ENCODE data around the gene NUP62. TPM values are rescaled to one million over a fixed set of nuclear protein-coding genes. Genes with fewer than 3 reads are reported as not detected.

Gene NUP62
- total and polyA plus RNA-seq, 2 experiments from 2014 or later, result 43.3 to 71.3 TPM

- Histone ChIP-seq H3K36me3 (peaks cover under 1% of the 10 kb centered on the region), H3K4me3 (peak overlapping the region; percentile 23), H3K27me3 (no peaks in the 10 kb centered on the region), H3K9me3 (ENCODE audit: low read depth) (no peaks in the 10 kb centered on the region), H3K27ac (peak overlapping the region; percentile 14), H3K4me1 (ENCODE audit: low read depth) (peaks cover 11% of the 10 kb centered on the region)
- TF ChIP-seq, protein P1, sequence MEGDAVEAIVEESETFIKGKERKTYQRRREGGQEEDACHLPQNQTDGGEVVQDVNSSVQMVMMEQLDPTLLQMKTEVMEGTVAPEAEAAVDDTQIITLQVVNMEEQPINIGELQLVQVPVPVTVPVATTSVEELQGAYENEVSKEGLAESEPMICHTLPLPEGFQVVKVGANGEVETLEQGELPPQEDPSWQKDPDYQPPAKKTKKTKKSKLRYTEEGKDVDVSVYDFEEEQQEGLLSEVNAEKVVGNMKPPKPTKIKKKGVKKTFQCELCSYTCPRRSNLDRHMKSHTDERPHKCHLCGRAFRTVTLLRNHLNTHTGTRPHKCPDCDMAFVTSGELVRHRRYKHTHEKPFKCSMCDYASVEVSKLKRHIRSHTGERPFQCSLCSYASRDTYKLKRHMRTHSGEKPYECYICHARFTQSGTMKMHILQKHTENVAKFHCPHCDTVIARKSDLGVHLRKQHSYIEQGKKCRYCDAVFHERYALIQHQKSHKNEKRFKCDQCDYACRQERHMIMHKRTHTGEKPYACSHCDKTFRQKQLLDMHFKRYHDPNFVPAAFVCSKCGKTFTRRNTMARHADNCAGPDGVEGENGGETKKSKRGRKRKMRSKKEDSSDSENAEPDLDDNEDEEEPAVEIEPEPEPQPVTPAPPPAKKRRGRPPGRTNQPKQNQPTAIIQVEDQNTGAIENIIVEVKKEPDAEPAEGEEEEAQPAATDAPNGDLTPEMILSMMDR (IDR thresholded peaks at IDR 0.05; ENCODE audit: low read depth, low read length), result no peak
- DNase-seq (ENCODE audit: low read depth in 1 of 2, low spot score in 1 of 2), result no peak
These were observed 60.3 kb downstream of the NUP62 start for GRCh38 chr19:49869009-49869483.

GRCh38 chr19:49866933-49867782 is 62.1 kb downstream of the NUP62 start, which contains the start of gene PNKP:
Gene PNKP (minus strand): TSS chr19:49867576. CDS start chr19:49867204, 372 bp downstream.
- Histone ChIP-seq H3K9me3 (ENCODE audit: low read depth) (no peaks in the 10 kb centered on the region), H3K4me1 (ENCODE audit: low read depth) (peaks cover 18% of the 10 kb centered on the region), H3K27ac (peak within 1 kb of the TSS; percentile 56), H3K27me3 (no peaks in the 10 kb centered on the region), H3K4me3 (peak within 1 kb of the TSS; percentile 72), H3K36me3 (peaks cover 4% of the 10 kb centered on the region)
- TF ChIP-seq, protein P1 (IDR thresholded peaks at IDR 0.05; ENCODE audit: low read depth, low read length), result no peak
- peak; percentile 94 to 96 for DNase-seq (ENCODE audit: low read depth in 1 of 2, low spot score in 1 of 2)

- Histone ChIP-seq H3K4me1 (ENCODE audit: low read depth) (peaks cover 23% of the 10 kb centered on the region), H3K4me3 (no peak overlapping the region), H3K36me3 (peaks cover 10% of the 10 kb centered on the region), H3K27me3 (no peaks in the 10 kb centered on the region), H3K27ac (no peak overlapping the region), H3K9me3 (ENCODE audit: low read depth) (no peaks in the 10 kb centered on the region)
- TF ChIP-seq, protein P1 (IDR thresholded peaks at IDR 0.05; ENCODE audit: low read depth, low read length), result no peak
- no peak for DNase-seq (ENCODE audit: low read depth in 1 of 2, low spot score in 1 of 2)
These were observed 64.4 kb downstream of the NUP62 start for GRCh38 chr19:49864890-49865289.

GRCh38 chr19:49863935-49864320 is 65.4 kb downstream of the NUP62 start:
- H3K27ac ChIP-seq, result no peak overlapping the region
- no peak for DNase-seq (ENCODE audit: low read depth in 1 of 2, low spot score in 1 of 2)
- peaks cover 18% of the 10 kb centered on the region for H3K36me3 ChIP-seq
- no peaks in the 10 kb centered on the region for H3K9me3 ChIP-seq (ENCODE audit: low read depth)
- H3K4me1 ChIP-seq (ENCODE audit: low read depth), result peaks cover 23% of the 10 kb centered on the region
- no peak overlapping the region for H3K4me3 ChIP-seq
- no peaks in the 10 kb centered on the region for H3K27me3 ChIP-seq
- TF ChIP-seq, protein P1 (IDR thresholded peaks at IDR 0.05; ENCODE audit: low read depth, low read length), result no peak

DNA sequence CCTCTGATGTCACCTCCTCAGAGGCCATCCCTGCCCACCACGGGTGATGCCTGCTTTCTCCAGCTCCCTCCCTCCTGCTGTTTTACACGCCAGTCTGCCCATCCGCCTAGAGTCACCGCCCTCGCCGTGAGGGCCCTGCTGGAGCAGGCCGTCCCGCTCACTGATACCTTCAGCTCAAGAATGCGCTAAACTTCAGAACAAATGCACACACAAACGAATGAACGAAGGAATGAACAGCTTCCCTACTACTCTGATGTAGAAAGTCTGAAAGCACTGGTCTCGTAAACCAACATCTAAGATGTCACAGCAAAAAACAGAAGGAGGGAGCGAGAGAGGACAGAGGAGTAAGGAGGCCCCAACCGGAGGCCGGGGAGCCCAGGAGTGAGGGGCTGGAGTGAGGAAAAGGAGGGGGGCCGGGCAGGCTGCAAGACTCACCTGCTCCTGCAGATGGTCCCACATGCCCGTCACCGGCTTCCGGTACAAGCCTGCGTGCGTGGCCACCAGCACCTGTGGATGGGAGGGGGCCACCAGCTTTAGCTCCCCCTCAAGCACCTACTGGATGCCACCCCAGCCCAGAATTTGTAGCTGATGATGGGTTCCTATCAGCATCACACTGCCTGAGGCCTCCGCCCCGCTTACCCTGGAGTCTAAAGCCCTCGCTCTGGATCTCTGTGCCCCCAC is 65.9 kb downstream of the NUP62 start:
- Histone ChIP-seq H3K4me3 (no peak overlapping the region), H3K27me3 (no peaks in the 10 kb centered on the region), H3K36me3 (peaks cover 24% of the 10 kb centered on the region), H3K9me3 (ENCODE audit: low read depth) (no peaks in the 10 kb centered on the region), H3K27ac (peak overlapping the region; percentile 82), H3K4me1 (ENCODE audit: low read depth) (peaks cover 23% of the 10 kb centered on the region)
- no peak for DNase-seq (ENCODE audit: low read depth in 1 of 2, low spot score in 1 of 2)
- TF ChIP-seq, protein P1 (IDR thresholded peaks at IDR 0.05; ENCODE audit: low read depth, low read length), result no peak

All from cardiac muscle cell (in vitro differentiated cells and primary cell).